RWPE1 (cell line): ENCODE results near the gene GLYATL3.
"Not testable (repeated sequence)": the region's sequence is repeated elsewhere in the genome, so short reads cannot be mapped to it uniquely, and the experiment has no call there.

Experiments used
- CTCF ChIA-PET: fragments of 350-600 bp; sonication (Branson Sonifier 250); formaldehyde crosslinking; extraction: SDS; loops from one replicate; lab custom pipeline; 2021; lab: Yijun Ruan, JAX
- POLR2A ChIA-PET: fragments of 400-600 bp; formaldehyde crosslinking; extraction: SDS; loops from one replicate; lab custom pipeline; 2020; ENCODE audit warnings: antibody characterized with exemption; ENCODE audit not compliant: low non-redundant PET; lab: Yijun Ruan, JAX
- DNase-seq: peaks from one replicate; pipeline ENCODE4 v3.0.0; 2012; ENCODE audit warnings: low spot score
- H3K27ac ChIP-seq: fragments of 450-650 bp; 2 replicates; pipeline ENCODE4 v1.5.1; 2017
- TF ChIP-seq, protein P1 (sequence below): fragments of 450-650 bp; conservative IDR thresholded peaks from 2 replicates; pipeline ENCODE4 v1.5.1; 2017; ENCODE audit warnings: low read depth, mild to moderate bottlenecking

GLYATL3 gene

DNA sequence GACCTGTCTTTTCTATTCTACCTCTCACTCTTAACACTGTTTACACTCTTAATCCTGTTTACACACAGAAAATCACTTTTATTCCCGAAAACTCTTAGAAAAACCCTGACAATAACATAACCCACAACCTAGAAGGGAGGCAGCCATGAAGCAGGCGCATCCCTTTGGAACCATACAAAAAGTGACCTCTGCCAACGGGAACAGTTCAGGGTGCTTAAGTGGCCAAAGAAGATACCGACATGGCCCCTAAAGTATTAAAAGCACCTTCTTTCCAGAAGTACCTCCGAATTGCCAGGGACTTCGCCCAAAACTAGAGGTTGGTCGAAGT is 37.2 kb upstream of the GLYATL3 start:
- ChIA-PET CTCF (no interaction called here), POLR2A (no interaction called here)
- no peak for DNase-seq
- peak overlapping the region; percentile 74 for H3K27ac ChIP-seq
- TF ChIP-seq, protein P1, sequence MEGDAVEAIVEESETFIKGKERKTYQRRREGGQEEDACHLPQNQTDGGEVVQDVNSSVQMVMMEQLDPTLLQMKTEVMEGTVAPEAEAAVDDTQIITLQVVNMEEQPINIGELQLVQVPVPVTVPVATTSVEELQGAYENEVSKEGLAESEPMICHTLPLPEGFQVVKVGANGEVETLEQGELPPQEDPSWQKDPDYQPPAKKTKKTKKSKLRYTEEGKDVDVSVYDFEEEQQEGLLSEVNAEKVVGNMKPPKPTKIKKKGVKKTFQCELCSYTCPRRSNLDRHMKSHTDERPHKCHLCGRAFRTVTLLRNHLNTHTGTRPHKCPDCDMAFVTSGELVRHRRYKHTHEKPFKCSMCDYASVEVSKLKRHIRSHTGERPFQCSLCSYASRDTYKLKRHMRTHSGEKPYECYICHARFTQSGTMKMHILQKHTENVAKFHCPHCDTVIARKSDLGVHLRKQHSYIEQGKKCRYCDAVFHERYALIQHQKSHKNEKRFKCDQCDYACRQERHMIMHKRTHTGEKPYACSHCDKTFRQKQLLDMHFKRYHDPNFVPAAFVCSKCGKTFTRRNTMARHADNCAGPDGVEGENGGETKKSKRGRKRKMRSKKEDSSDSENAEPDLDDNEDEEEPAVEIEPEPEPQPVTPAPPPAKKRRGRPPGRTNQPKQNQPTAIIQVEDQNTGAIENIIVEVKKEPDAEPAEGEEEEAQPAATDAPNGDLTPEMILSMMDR = no peak

DNA sequence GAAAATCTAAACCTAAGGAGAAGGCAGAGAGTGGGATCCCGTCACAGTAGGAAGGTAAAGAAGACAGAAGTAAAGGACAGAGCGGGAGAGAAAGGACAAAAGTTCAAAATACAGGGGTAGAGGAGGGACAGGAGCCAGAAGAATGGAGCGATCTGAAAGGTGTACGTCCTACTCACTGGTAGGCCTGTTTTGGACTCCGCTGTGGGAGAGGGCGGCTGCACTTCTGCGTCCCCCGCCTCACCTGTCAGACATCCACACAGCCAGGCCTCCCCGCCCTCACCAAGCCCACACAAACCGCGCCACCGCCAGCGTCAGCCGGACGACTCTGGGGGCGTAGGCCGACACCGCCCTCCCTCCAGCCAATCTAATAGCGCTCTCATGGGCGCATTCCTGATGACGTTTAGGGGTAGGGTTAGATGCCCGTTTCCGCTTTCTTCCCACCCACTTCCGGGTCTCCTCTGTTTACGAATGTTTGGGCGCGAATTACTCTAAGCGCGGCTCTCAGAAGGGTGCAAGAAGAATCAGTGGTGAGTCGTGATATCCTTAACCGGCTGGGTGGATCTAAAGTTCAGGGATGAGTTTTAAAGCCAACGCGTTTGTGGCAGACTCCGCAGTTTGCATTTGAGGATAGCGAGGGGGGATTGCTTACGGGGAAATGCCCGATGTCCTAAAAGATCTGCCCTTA is 36.7 kb upstream of the GLYATL3 start, which contains the start of the genes CENPQ and MMUT:
CENPQ (plus strand) TSS at position 444 of the 685 bp plus-strand sequence. CDS start 6,807 bp downstream, outside the sequence.
MMUT (minus strand) TSS at position 327 of the 685 bp plus-strand sequence. CDS start 3,787 bp downstream, outside the sequence.
- ChIA-PET CTCF (no interaction called here), POLR2A (no interaction called here)
- peak; percentile 97 for DNase-seq
- H3K27ac ChIP-seq = peak within 1 kb of the TSS; percentile 74
- TF ChIP-seq, protein P1 = no peak

DNA sequence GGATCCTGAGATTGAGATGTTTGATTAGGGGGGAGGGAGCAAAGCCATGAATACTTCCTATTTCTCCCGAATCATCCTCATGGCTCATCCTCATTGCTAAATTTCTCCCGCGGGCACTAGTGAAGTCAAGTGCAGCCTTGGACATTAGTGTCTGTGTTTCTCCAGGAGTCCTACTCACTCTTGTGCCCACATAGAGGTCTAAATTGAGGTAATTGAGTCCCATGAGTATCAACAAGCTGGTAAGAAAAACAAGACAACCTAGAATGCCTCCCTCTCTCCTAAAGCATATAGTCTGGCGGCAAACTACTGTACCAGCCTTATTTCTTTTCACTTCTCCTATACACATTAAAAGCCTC is 36.1 kb upstream of the GLYATL3 start:
- ChIA-PET CTCF (no interaction called here), POLR2A (no interaction called here)
- DNase-seq = no peak
- peak overlapping the region; percentile 74 for H3K27ac ChIP-seq
- TF ChIP-seq, protein P1 = no peak

DNA sequence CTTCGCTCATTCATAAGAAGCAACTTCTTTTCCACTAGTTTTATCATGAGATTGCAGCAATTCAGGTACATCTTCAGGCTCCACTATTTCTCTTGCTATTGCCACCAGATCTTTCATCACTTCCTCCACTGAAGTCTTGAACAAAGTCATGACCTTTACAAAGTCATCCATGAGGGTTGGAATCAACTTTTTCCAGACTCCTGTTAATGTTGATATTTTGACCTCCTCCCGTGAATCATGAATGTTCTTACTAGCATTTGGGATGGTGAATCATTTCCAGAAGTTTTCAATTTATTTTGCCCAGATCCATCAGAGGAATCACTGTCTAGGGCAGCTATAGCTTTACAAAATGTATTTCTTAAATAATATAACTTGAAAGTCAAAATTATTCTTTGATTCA is 35.0 kb upstream of the GLYATL3 start:
- CTCF ChIA-PET = no interaction called here

DNA sequence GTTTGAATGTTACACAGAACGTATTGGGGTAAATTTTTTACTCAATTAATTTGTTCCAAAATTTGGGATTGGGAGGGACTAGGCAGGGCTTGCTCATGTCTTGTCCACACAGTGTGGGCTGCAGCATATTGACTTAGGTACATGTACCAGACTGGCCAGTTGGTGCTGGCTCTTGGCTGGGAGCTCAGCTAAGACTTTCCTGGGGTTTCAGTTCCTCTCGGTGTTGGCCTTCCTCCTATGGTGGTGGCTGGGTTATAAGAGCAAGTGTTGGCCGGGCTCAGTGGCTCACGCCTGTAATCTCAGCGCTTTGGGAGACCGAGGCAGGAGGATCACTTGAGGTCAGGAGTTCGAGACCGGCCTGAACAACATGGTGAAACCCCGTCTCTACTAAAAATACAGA is 31.7 kb upstream of the GLYATL3 start:
- no peak overlapping the region for H3K27ac ChIP-seq

More for the DNA sequence above, 35.0 kb upstream of the GLYATL3 start:
- no peak for DNase-seq
- no peak overlapping the region for H3K27ac ChIP-seq
- POLR2A ChIA-PET = no interaction called here
- TF ChIP-seq, protein P1 = no peak

DNA sequence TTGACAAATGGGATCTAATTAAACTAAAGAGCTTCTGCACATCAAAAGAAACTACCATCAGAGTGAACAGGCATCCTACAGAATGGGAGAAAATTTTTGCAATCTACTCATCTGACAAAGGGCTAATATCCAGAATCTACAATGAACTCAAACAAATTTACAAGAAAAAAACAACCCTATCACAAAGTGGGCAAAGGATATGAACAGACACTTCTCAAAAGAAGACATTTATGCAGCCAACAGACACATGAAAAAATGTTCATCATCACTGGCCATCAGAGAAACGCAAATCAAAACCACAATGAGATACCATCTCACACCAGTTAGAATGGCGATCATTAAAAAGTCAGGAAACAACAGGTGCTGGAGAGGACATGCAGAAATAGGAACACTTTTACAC is 23.2 kb upstream of the GLYATL3 start:
- DNase-seq, CTCF ChIA-PET, POLR2A ChIA-PET, H3K27ac ChIP-seq: not testable (repeated sequence)

More for the DNA sequence above, 31.7 kb upstream of the GLYATL3 start:
- TF ChIP-seq, protein P1 = no peak
- ChIA-PET POLR2A (no interaction called here), CTCF (no interaction called here)
- DNase-seq = no peak

DNA sequence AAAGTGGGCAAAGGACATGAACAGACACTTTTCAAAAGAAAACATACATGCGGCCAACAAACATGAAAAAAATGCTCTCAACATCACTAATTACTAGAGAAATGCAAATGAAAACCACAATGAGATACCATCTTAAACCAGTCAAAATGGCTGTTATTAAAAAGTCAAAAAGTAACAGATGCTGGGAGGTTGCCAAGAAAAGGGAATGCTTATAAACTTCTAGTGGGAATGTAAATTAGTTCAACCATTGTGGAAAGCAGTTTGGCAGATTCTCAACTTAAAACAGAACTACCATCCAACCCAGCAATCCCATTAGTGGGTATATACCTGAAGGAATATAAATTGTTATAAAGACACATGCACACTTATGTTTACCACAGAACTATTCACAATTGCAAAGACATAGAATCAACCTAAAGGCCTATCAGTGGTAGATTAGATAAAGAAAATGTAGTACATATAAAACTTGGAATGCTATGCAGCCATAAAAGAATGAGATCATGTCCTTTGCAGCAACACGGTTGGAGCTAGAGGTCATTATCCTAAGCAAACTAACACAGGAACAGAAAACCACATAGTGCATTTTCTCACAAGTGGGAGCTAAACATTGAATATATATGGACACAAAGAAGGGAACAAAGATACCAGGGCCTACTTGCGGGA is 20.3 kb upstream of the GLYATL3 start:
- no peak for DNase-seq
- TF ChIP-seq, protein P1 = no peak
- CTCF ChIA-PET = interaction anchor here (0.8 kb wide), 1 partner anchor 27 kb away, joined by 4 read pairs; no protein-coding TSS in a partner anchor
- POLR2A ChIA-PET = no interaction called here
- no peak overlapping the region for H3K27ac ChIP-seq

DNA sequence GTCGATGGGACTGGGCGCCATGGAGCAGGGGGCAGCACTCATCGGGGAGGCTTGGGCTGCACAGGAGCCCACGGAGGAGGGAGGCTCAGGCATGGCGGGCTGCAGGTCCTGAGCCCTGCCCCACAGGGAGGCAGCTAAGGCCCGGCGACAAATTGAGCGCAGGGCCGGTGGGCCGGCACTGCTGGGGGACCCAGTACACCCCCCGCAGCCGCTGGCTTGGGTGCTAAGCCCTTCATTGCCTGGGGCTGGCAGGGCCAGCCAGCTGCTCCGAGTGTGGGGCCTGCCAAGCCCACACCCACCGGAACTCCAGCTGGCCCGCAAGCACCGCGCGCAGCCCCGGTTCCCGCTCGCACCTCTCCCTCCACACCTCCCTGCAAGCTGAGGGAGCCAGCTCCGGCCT is 17.9 kb upstream of the GLYATL3 start:
- POLR2A ChIA-PET, CTCF ChIA-PET: not testable (repeated sequence)

DNA sequence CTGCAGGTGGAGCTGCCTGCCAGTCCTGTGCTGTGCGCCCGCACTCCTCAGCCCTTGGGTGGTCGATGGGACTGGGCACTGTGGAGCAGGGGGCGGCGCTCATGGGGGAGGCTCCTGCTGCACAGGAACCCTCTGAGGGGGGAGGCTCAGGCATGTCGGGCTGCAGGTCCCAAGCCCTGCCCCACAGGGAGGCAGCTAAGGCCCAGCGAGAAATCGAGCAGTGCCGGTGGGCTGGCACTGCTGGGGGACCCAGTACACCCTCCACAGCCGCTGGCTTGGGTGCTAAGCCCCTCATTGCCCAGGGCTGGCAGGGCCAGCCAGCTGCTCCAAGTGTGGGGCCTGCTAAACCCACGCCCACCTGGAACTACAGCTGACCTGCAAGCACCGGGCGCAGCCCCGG is 16.3 kb upstream of the GLYATL3 start:
- DNase-seq, POLR2A ChIA-PET, H3K27ac ChIP-seq, CTCF ChIA-PET: not testable (repeated sequence)

More for the DNA sequence above, 17.9 kb upstream of the GLYATL3 start:
- not testable (repeated sequence) for DNase-seq, H3K27ac ChIP-seq
